SK-N-SH (cell line): ENCODE data around the gene BIRC3. TPM values are rescaled to one million over a fixed set of nuclear protein-coding genes. Genes with fewer than 3 reads are reported as not detected.
A peak's percentile ranks its signal among the peaks of the same experiment; 100 is the strongest.

Source experiments
- CTCF ChIA-PET: fragments of 300-600, 350-600 bp; formaldehyde crosslinking; extraction: SDS; loops from one replicate; lab custom pipeline; 2021; lab: Yijun Ruan, JAX
- POLR2A ChIA-PET: fragments of 350-600 bp; sonication (Branson Sonifier 250); formaldehyde crosslinking; extraction: SDS; loops from one replicate; lab custom pipeline; 2020; ENCODE audit warnings: antibody characterized with exemption, inconsistent platforms; lab: Yijun Ruan, JAX
- DNase-seq: peaks from one replicate; pipeline ENCODE4 v3.0.0; 2012
- H2AFZ ChIP-seq: fragments of 200-600 bp; sonication (generic); 2 replicates; pipeline ENCODE4 v1.8.1; 2016; ENCODE audit warnings: antibody characterized with exemption, mild to moderate bottlenecking, low read depth
- H3F3A ChIP-seq: fragments of 200-600 bp; sonication (generic); replicated peaks from 2 replicates; pipeline ENCODE3; 2016; ENCODE audit warnings: antibody characterized with exemption, mild to moderate bottlenecking; ENCODE audit not compliant: insufficient read depth
- H3K27ac ChIP-seq, 2 experiments: fragments of 200-500 bp in 1 of 2; fragments of 200-600 bp in 1 of 2; sonication (Bioruptor generic) in 1 of 2; sonication (generic), shearing (Covaris generic) in 1 of 2; 2 replicates each; pipeline versions ENCODE4 v1.5.1 to v1.6.1; 2014 to 2016; ENCODE audit warnings: low read depth in 2 of 2, inconsistent platforms in 1 of 2, low read length in 1 of 2, mild to moderate bottlenecking in 1 of 2, mixed read lengths in 1 of 2
- H3K27me3 ChIP-seq: fragments of 200-600 bp; sonication (generic), shearing (Covaris generic); 2 replicates; pipeline ENCODE4 v1.6.1; 2016; ENCODE audit warnings: mixed run types; ENCODE audit not compliant: insufficient read depth
- H3K36me3 ChIP-seq, 2 experiments: fragments of 200-500 bp in 1 of 2; fragments of 200-600 bp in 1 of 2; sonication (Bioruptor generic) in 1 of 2; sonication (generic) in 1 of 2; replicated peaks in 1 of 2; 2 replicates each; pipeline versions ENCODE3 to v1.5.1; 2014 to 2016; ENCODE audit warnings: low read length in 1 of 2, mild to moderate bottlenecking in 1 of 2; ENCODE audit not compliant: insufficient read depth in 2 of 2, control insufficient read depth in 1 of 2
- H3K4me1 ChIP-seq, 2 experiments: fragments of 200-500 bp in 1 of 2; fragments of 200-600 bp in 1 of 2; sonication (Bioruptor generic) in 1 of 2; sonication (generic), shearing (Covaris generic) in 1 of 2; 2 replicates each; pipeline versions ENCODE4 v1.5.1 to v1.6.1; 2014 to 2016; ENCODE audit warnings: low read depth in 1 of 2, low read length in 1 of 2, mixed run types in 1 of 2; ENCODE audit not compliant: insufficient read depth in 2 of 2, control insufficient read depth in 1 of 2
- H3K4me2 ChIP-seq: fragments of 200-600 bp; sonication (generic), shearing (Covaris generic); 2 replicates; pipeline ENCODE4 v1.6.1; 2017; ENCODE audit warnings: mixed run types
- H3K4me3 ChIP-seq, 2 experiments: fragments of 200-500 bp in 1 of 2; fragments of 200-600 bp in 1 of 2; sonication (Bioruptor generic) in 1 of 2; sonication (generic), shearing (Covaris generic) in 1 of 2; 2 replicates each; pipeline versions ENCODE4 v1.5.1 to v1.8.1; 2014 to 2016; ENCODE audit warnings: low read depth in 2 of 2, inconsistent platforms in 1 of 2, low read length in 1 of 2, mild to moderate bottlenecking in 1 of 2, mixed read lengths in 1 of 2, moderate library complexity in 1 of 2
- H3K79me2 ChIP-seq: fragments of 200-600 bp; sonication (generic); 2 replicates; pipeline ENCODE4 v1.8.1; 2017; ENCODE audit warnings: mild to moderate bottlenecking; ENCODE audit not compliant: insufficient read depth
- H3K9ac ChIP-seq: fragments of 200-600 bp; sonication (generic); 2 replicates; pipeline ENCODE4 v1.6.1; 2017; ENCODE audit warnings: mixed run types
- H3K9me2 ChIP-seq: fragments of 200-600 bp; sonication (generic); 2 replicates; pipeline ENCODE4 v1.6.1; 2017; ENCODE audit warnings: mixed run types
- H3K9me3 ChIP-seq: fragments of 200-600 bp; sonication (generic); 2 replicates; pipeline ENCODE4 v1.6.1; 2017; ENCODE audit warnings: mixed run types, mild to moderate bottlenecking, moderate library complexity
- H4K20me1 ChIP-seq: fragments of 200-600 bp; sonication (generic); 2 replicates; pipeline ENCODE4 v1.6.1; 2017; ENCODE audit warnings: mild to moderate bottlenecking, mixed run types; ENCODE audit not compliant: insufficient read depth
- EP300 ChIP-seq, 2 experiments: IDR thresholded peaks; 2 replicates each; pipeline versions ENCODE4 v1.4.0 to v1.6.1; 2012; ENCODE audit warnings: borderline replicate concordance in 1 of 2, low read depth in 1 of 2, low read length in 1 of 2
- EZH2phosphoT487 ChIP-seq: fragments of 200-600 bp; sonication (generic); IDR thresholded peaks from 2 replicates; pipeline ENCODE4 v1.6.1; 2017; ENCODE audit warnings: low read depth, mixed run types, mild to moderate bottlenecking, antibody characterized with exemption, moderate library complexity, borderline replicate concordance
- FOSL2 ChIP-seq: IDR thresholded peaks from 2 replicates; pipeline ENCODE4 v1.4.0; 2012; ENCODE audit warnings: low read depth, mild to moderate bottlenecking, moderate library complexity, borderline replicate concordance
- GABPA ChIP-seq: IDR thresholded peaks from 2 replicates; pipeline ENCODE4 v1.4.0; 2012; ENCODE audit warnings: low read depth, mild to moderate bottlenecking
- JUND ChIP-seq: IDR thresholded peaks from 2 replicates; pipeline ENCODE4 v1.4.0; 2012
- MAX ChIP-seq: IDR thresholded peaks from 2 replicates; pipeline ENCODE4 v1.4.0; 2012; ENCODE audit warnings: low read depth
- MXI1 ChIP-seq: IDR thresholded peaks from 2 replicates; pipeline ENCODE4 v1.6.1; 2012; ENCODE audit warnings: mild to moderate bottlenecking, low read depth, low read length, improper control_type of control experiment
- NRF1 ChIP-seq: IDR thresholded peaks from 2 replicates; pipeline ENCODE4 v1.6.1; 2012; ENCODE audit warnings: low read depth, mild to moderate bottlenecking, low read length
- PBX3 ChIP-seq: IDR thresholded peaks from 2 replicates; pipeline ENCODE4; 2012
- POLR2AphosphoS5 ChIP-seq: IDR thresholded peaks from 2 replicates; pipeline ENCODE4 v1.6.1; 2012; ENCODE audit warnings: low read depth, low read length
- RCOR1 ChIP-seq: fragments of 150-350 bp; IDR thresholded peaks from 2 replicates; pipeline ENCODE4 v1.6.1; 2017; ENCODE audit warnings: antibody characterized with exemption, low read length
- RXRA ChIP-seq: IDR thresholded peaks from 2 replicates; pipeline ENCODE4 v1.4.0; 2012; ENCODE audit warnings: low read depth, mild to moderate bottlenecking, borderline replicate concordance
- SIN3A ChIP-seq: IDR thresholded peaks from 2 replicates; pipeline ENCODE4 v1.6.1; 2012; ENCODE audit warnings: low read depth, mild to moderate bottlenecking, low read length, moderate library complexity, borderline replicate concordance
- TAF1 ChIP-seq: IDR thresholded peaks from 2 replicates; pipeline ENCODE4 v1.6.1; 2012; ENCODE audit warnings: low read depth, mild to moderate bottlenecking, low read length, moderate library complexity, borderline replicate concordance
- TCF12 ChIP-seq: IDR thresholded peaks from 2 replicates; pipeline ENCODE4 v1.4.0; 2012
- TEAD4 ChIP-seq: IDR thresholded peaks from 2 replicates; pipeline ENCODE4 v1.4.0; 2012; ENCODE audit warnings: mild to moderate bottlenecking, borderline replicate concordance; ENCODE audit not compliant: insufficient read depth
- USF1 ChIP-seq: IDR thresholded peaks from 2 replicates; pipeline ENCODE4 v1.4.0; 2012; ENCODE audit warnings: low read depth, borderline replicate concordance
- USF2 ChIP-seq: fragments of 150-350 bp; IDR thresholded peaks from 2 replicates; pipeline ENCODE4 v1.6.1; 2017; ENCODE audit warnings: antibody characterized with exemption, low read length, low read depth, borderline replicate concordance
- YY1 ChIP-seq: IDR thresholded peaks from 2 replicates; pipeline ENCODE4 v1.4.0; 2012; ENCODE audit warnings: low read depth, mild to moderate bottlenecking
- WGBS: methylation state at CpG from one replicate; pipeline ENCODE4 v1.1.6; 2017; ENCODE audit warnings: low lambda C conversion rate; 5-methylcytosine and 5-hydroxymethylcytosine counted together
- polyA plus RNA-seq, 3 experiments: library from polyadenylated mRNA; depleted of rRNA; stranded (reverse); fragments of >200 nt; gene quantifications; 2 replicates each; pipeline ENCODE4 v1.2.3, GENCODE V29; 2012

Gene BIRC3
- polyA plus RNA-seq, 1 of the 3 experiments (the other 2 are of a cell fraction) = 0.46 TPM

- 4% methylated on average over 8 of the region's 8 CpGs for WGBS
- POLR2A ChIA-PET = no interaction called here
- H2AFZ ChIP-seq = peak overlapping the region; percentile 77; the same call in 1 of the 2 replicates
These were observed 28.6 kb downstream of the BIRC3 start for GRCh38 chr11:102345904-102346303.

More at GRCh38 chr11:102345904-102346303, 28.6 kb downstream of the BIRC3 start:
- H3K27me3 ChIP-seq = no peaks in the 10 kb centered on the region
- H3K36me3 ChIP-seq = peaks cover 14 to 17% of the 10 kb centered on the region in 2 experiments
- H3K4me3 ChIP-seq = peak overlapping the region; percentile 78 to 90
- H3F3A ChIP-seq = peaks cover 28% of the 10 kb centered on the region
- CTCF ChIA-PET = interaction anchor here (0.6 to 1.0 kb wide), 3 partner anchors 58 to 292 kb away, joined by 3 to 4 read pairs (median 3); no protein-coding TSS in a partner anchor
- H3K4me2 ChIP-seq = peak overlapping the region; percentile 80
- peaks cover 25% of the 10 kb centered on the region for H4K20me1 ChIP-seq
- peaks cover 7 to 16% of the 10 kb centered on the region in 2 experiments; a peak in 3 of 4 replicates for H3K4me1 ChIP-seq
- peak overlapping the region; percentile 95 for H3K9ac ChIP-seq
- peaks cover 38% of the 10 kb centered on the region for H3K79me2 ChIP-seq
- TF ChIP-seq GABPA (no peak), MXI1 (no peak), EP300 (IDR thresholded peaks at IDR 0.05; ENCODE audit: borderline replicate concordance in 1 of 2, low read depth in 1 of 2, low read length in 1 of 2) (peak in 1 of 2 experiments; percentile 39; a peak in 1 of 4 replicates), JUND (peak; percentile 23; the same call in 1 of the 2 replicates), TEAD4 (peak; percentile 64; the same call in 1 of the 2 replicates), RCOR1 (no peak), NRF1 (no peak), MAX (peak; percentile 39; the same call in 1 of the 2 replicates), YY1 (no peak), PBX3 (peak; percentile 86), SIN3A (peak; percentile 71; the same call in 1 of the 2 replicates), RXRA (0 out of 2 replicates have a peak, but pooled peaks have one; percentile 42), EZH2phosphoT487 (no peak), USF2 (no peak), TAF1 (no peak; the same call in 1 of the 2 replicates), FOSL2 (peak; percentile 58; the same call in 1 of the 2 replicates), USF1 (no peak), POLR2AphosphoS5 (no peak), TCF12 (peak; percentile 54)
- no peaks in the 10 kb centered on the region for H3K9me3 ChIP-seq
- no peaks in the 10 kb centered on the region for H3K9me2 ChIP-seq
- DNase-seq = no peak
- H3K27ac ChIP-seq = peak overlapping the region; percentile 95 to 98; a peak in 3 of 4 replicates
